ENCODE results near the gene GJD4. TPM values are rescaled to one million over a fixed set of nuclear protein-coding genes. Genes with fewer than 3 reads are reported as not detected.
A peak's percentile ranks its signal among the peaks of the same experiment; 100 is the strongest.

GJD4 gene
- total and polyA plus RNA-seq, 10 donors: 0.03 to 0.10 TPM; not detected in 8

GRCh38 chr10:35631404-35631803, 26.3 kb downstream of the GJD4 start:
- no peaks in the 10 kb centered on the region for H3K36me3 ChIP-seq
- H3K9me3 ChIP-seq: peaks cover 0 to 5% (median 0%) of the 10 kb centered on the region in 8 donors
- intact Hi-C loops (cut with DNase I; ENCODE audit: low total_unique reads): loop anchor here (10.0 kb wide), 1 partner anchor 1253 kb away; no protein-coding TSS in a partner anchor
- no peak overlapping the region for H3K4me3 ChIP-seq
- H3K27ac ChIP-seq: no peak overlapping the region
- DNase-seq: no peak
- H3K4me1 ChIP-seq: peaks cover 0 to 13% (median 8%) of the 10 kb centered on the region in 6 donors
- peaks cover 0 to 15% (median 0%) of the 10 kb centered on the region in 7 donors for H3K27me3 ChIP-seq (replicated peaks in 1 of 7)
- WGBS, 5 donors: 73 to 97% (median 83%) methylated on average over 1 of the region's 1 CpG
- TF ChIP-seq, protein P1, sequence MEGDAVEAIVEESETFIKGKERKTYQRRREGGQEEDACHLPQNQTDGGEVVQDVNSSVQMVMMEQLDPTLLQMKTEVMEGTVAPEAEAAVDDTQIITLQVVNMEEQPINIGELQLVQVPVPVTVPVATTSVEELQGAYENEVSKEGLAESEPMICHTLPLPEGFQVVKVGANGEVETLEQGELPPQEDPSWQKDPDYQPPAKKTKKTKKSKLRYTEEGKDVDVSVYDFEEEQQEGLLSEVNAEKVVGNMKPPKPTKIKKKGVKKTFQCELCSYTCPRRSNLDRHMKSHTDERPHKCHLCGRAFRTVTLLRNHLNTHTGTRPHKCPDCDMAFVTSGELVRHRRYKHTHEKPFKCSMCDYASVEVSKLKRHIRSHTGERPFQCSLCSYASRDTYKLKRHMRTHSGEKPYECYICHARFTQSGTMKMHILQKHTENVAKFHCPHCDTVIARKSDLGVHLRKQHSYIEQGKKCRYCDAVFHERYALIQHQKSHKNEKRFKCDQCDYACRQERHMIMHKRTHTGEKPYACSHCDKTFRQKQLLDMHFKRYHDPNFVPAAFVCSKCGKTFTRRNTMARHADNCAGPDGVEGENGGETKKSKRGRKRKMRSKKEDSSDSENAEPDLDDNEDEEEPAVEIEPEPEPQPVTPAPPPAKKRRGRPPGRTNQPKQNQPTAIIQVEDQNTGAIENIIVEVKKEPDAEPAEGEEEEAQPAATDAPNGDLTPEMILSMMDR (IDR thresholded peaks at IDR 0.05 in 8 of 11, conservative IDR thresholded peaks at IDR 0.05 in 3 of 11): no peak
- TF ChIP-seq POLR2AphosphoS5 (IDR thresholded peaks at IDR 0.05) (no peak), POLR2A (IDR thresholded peaks at IDR 0.05) (no peak)

DNA sequence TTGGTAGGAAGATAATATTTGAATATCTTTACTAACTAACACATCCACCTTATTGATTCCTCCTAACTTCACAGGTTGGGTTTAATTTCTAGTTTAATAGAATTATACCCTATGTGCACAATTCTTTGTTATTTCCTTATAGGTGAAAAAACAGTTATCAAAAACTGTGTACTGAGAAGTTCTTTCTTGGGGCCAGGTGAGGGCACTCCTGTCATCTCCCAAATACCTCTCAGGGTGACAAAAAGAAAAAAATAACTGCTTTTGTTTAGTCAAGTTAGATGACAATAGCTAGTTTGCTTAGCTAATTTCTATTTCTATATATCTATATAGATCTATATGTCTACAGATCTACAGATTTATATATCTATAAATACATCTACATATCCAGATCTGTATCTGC, 26.9 kb downstream of the GJD4 start:
- H3K4me1 ChIP-seq: peaks cover 0 to 19% (median 13%) of the 10 kb centered on the region in 6 donors
- no peak overlapping the region for H3K27ac ChIP-seq
- no peak overlapping the region for H3K4me3 ChIP-seq
- no peak for DNase-seq
- no peaks in the 10 kb centered on the region for H3K36me3 ChIP-seq
- intact Hi-C loops (cut with DNase I; ENCODE audit: low total_unique reads): loop anchor here (10.0 kb wide), 1 partner anchor 1253 kb away; no protein-coding TSS in a partner anchor
- TF ChIP-seq POLR2A (IDR thresholded peaks at IDR 0.05) (no peak), POLR2AphosphoS5 (IDR thresholded peaks at IDR 0.05) (no peak)
- TF ChIP-seq, protein P1 (IDR thresholded peaks at IDR 0.05 in 8 of 11, conservative IDR thresholded peaks at IDR 0.05 in 3 of 11): no peak
- H3K27me3 ChIP-seq (replicated peaks in 1 of 7): peaks cover 0 to 21% (median 0%) of the 10 kb centered on the region in 7 donors
- H3K9me3 ChIP-seq: peaks cover 0 to 5% (median 0%) of the 10 kb centered on the region in 8 donors

GRCh38 chr10:35633006-35633980, 28.2 kb downstream of the GJD4 start:
- TF ChIP-seq, protein P1 (IDR thresholded peaks at IDR 0.05 in 8 of 11, conservative IDR thresholded peaks at IDR 0.05 in 3 of 11): no peak
- no peak for TF ChIP-seq POLR2A (IDR thresholded peaks at IDR 0.05)
- no peak for TF ChIP-seq POLR2AphosphoS5 (IDR thresholded peaks at IDR 0.05)
- Histone ChIP-seq H3K27ac (no peak overlapping the region), H3K9me3 (peaks cover 0 to 5% (median 0%) of the 10 kb centered on the region in 8 donors), H3K36me3 (no peaks in the 10 kb centered on the region), H3K27me3 (replicated peaks in 1 of 7) (peaks cover 0 to 34% (median 0%) of the 10 kb centered on the region in 7 donors), H3K4me3 (no peak overlapping the region), H3K4me1 (peaks cover 0 to 27% (median 18%) of the 10 kb centered on the region in 6 donors)
- intact Hi-C loops (cut with DNase I; ENCODE audit: low total_unique reads): loop anchor here (10.0 kb wide), 1 partner anchor 1252 kb away; no protein-coding TSS in a partner anchor
- 50 to 57% (median 52%) methylated on average over 11 to 12 of the region's 12 CpGs for WGBS, 5 donors
- DNase-seq: no peak

- no peak for DNase-seq
- Histone ChIP-seq H3K9me3 (no peaks in the 10 kb centered on the region), H3K27ac (no peak overlapping the region), H3K4me3 (no peak overlapping the region), H3K27me3 (replicated peaks in 1 of 7) (peaks cover 0 to 56% (median 14%) of the 10 kb centered on the region in 7 donors), H3K4me1 (peaks cover 0 to 45% (median 27%) of the 10 kb centered on the region in 6 donors), H3K36me3 (no peaks in the 10 kb centered on the region)
- WGBS, 5 donors: 17 to 23% (median 18%) methylated on average over 6 of the region's 6 CpGs
- intact Hi-C loops (cut with DNase I; ENCODE audit: low total_unique reads): loop anchor here (5.0 to 10.0 kb wide), 2 partner anchors 1142 to 1249 kb away; no protein-coding TSS in a partner anchor
- no peak for TF ChIP-seq POLR2A (IDR thresholded peaks at IDR 0.05)
- no peak for TF ChIP-seq POLR2AphosphoS5 (IDR thresholded peaks at IDR 0.05)
- TF ChIP-seq, protein P1 (IDR thresholded peaks at IDR 0.05 in 8 of 11, conservative IDR thresholded peaks at IDR 0.05 in 3 of 11): peak; percentile 36 to 87 (median 79)
These were observed 30.4 kb downstream of the GJD4 start for GRCh38 chr10:35635576-35635975.
